Measurements from ENCODE around the gene POLR3C. TPM values are rescaled to one million over a fixed set of nuclear protein-coding genes. Genes with fewer than 3 reads are reported as not detected.

POLR3C gene
- total and polyA plus RNA-seq, 2 experiments from 2014 or later = 15.1 to 23.9 TPM

DNA sequence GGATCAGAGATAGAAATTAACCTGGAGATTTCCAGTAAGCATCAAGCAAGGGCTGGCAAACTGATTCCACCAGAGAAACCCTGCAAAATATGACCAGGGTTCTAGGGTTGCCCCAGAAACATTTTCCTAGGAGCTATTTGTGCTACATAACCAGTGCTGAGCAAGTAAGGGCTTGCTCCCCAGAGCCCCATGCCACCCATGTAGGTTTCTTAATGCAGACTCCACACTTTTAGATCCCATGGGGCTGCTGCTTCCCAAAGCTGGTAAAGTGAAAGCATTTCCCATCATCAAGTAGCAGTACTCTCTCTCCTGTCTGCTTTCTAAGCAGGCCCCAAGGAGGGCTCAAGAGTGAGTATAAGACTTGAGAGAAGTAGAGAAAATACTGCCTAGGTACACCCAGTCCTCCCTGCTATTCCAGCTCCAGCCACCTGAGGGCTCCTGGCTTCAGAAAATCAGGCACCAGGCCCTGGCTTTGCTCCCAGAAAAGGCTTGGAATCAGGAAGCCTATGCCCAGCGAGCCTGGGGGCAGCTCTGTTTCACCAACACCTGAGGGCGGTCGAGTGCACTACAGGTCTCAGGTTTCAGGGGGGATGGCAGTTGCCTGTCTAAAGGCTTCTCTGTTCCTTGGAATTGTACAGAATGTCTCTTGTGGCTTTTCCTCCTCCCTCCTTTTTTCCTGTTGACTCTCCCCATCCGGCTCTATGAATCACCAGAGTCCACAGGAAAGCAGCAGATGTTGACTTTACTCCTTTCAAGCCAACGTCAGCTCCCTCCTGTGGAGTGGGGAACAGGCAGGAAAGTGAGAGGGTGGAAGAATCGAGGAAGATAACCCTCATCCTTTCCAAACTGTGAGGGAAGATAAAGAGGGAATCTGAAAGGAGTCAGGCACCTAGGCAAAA lies 67.8 kb downstream of the POLR3C start:
- DNase-seq (ENCODE audit: low spot score) (peak; percentile 99), ATAC-seq (peak; percentile 99)
- Mint-ChIP-seq H3K4me1 (peaks cover 15% of the 10 kb centered on the region; the same call in 2 of the 3 replicates), H3K4me3 (peak overlapping the region; percentile 68), H3K27me3 (ENCODE audit: insufficient read depth, low read depth, poor library complexity) (peaks cover 15% of the 10 kb centered on the region), H3K27ac (peak overlapping the region; percentile 92), H3K9me3 (no peaks in the 10 kb centered on the region), H3K36me3 (ENCODE audit: low read depth) (no peaks in the 10 kb centered on the region)
- Histone ChIP-seq H3F3A (replicated peaks; ENCODE audit: low read depth) (no peaks in the 10 kb centered on the region), H3K36me3 (ENCODE audit: insufficient read depth) (no peaks in the 10 kb centered on the region), H3K27me3 (ENCODE audit: insufficient read depth) (no peaks in the 10 kb centered on the region), H3K27ac (ENCODE audit: low read depth) (no peak overlapping the region), H4K20me1 (replicated peaks; ENCODE audit: insufficient read depth) (no peaks in the 10 kb centered on the region), H3K4me1 (ENCODE audit: insufficient read depth) (peaks cover 15% of the 10 kb centered on the region; the same call in 1 of the 2 replicates), H3K9me2 (ENCODE audit: insufficient read depth) (no peaks in the 10 kb centered on the region), H3K79me2 (replicated peaks; ENCODE audit: insufficient read depth) (no peaks in the 10 kb centered on the region), H2AFZ (peak overlapping the region; percentile 61), H3K4me2 (peak overlapping the region; percentile 68), H3K4me3 (peak overlapping the region; percentile 41)
- no peak for TF ChIP-seq STAT1 (IDR thresholded peaks at IDR 0.05; ENCODE audit: unreplicated experiment)
- TF ChIP-seq, protein P1, sequence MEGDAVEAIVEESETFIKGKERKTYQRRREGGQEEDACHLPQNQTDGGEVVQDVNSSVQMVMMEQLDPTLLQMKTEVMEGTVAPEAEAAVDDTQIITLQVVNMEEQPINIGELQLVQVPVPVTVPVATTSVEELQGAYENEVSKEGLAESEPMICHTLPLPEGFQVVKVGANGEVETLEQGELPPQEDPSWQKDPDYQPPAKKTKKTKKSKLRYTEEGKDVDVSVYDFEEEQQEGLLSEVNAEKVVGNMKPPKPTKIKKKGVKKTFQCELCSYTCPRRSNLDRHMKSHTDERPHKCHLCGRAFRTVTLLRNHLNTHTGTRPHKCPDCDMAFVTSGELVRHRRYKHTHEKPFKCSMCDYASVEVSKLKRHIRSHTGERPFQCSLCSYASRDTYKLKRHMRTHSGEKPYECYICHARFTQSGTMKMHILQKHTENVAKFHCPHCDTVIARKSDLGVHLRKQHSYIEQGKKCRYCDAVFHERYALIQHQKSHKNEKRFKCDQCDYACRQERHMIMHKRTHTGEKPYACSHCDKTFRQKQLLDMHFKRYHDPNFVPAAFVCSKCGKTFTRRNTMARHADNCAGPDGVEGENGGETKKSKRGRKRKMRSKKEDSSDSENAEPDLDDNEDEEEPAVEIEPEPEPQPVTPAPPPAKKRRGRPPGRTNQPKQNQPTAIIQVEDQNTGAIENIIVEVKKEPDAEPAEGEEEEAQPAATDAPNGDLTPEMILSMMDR (conservative IDR thresholded peaks at IDR 0.05; ENCODE audit: low read depth in 2 of 2) = peak; percentile 91 to 97

DNA sequence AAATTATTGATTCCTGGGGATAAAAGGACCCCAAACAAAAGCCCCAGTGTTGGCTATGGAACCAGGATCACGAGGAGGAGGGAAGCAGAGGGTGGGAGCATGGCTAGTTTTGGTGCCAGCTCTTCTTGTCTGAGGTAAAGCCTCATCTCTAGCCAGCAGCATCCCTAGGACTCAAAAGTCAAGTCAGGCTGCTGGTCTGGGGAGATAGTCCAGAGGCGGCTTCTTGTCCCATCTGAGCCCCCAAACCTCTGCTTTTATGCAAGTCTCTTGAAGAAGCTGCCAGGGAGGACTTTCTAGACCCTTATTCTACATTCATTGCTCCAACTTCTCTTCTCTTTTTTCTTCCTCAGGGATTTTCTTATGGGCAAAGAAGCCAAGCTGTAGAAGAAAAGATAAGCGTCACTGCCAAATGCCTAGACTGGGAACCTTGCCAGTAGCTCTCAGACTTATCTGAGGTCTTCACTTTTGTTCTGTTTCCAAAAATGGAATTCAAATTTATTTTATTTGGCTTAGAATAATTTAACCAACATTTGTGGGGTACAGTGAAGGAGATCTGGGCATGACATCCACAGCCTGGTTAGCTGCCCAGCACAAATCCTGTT lies 68.6 kb downstream of the POLR3C start:
- no peaks in the 10 kb centered on the region for H3K27me3 ChIP-seq (ENCODE audit: insufficient read depth)
- ATAC-seq (peak; percentile 27), DNase-seq (ENCODE audit: low spot score) (no peak)
- peaks cover 10% of the 10 kb centered on the region for H3K27me3 Mint-ChIP-seq (ENCODE audit: insufficient read depth, low read depth, poor library complexity)
- peak; percentile 26 for TF ChIP-seq EZH2 (IDR thresholded peaks at IDR 0.05; ENCODE audit: low read depth, unreplicated experiment)
- TF ChIP-seq CREB1 (CRISPR knock-in tag; IDR thresholded peaks at IDR 0.05; ENCODE audit: low read depth) = no peak
- peaks cover 7% of the 10 kb centered on the region; the same call in 1 of the 2 replicates for H3K4me1 ChIP-seq (ENCODE audit: insufficient read depth)
- H4K20me1 ChIP-seq (replicated peaks; ENCODE audit: insufficient read depth) = no peaks in the 10 kb centered on the region
- H3K9me3 Mint-ChIP-seq = no peaks in the 10 kb centered on the region
- H3K36me3 Mint-ChIP-seq (ENCODE audit: low read depth) = no peaks in the 10 kb centered on the region
- H3K9me2 ChIP-seq (ENCODE audit: insufficient read depth) = no peaks in the 10 kb centered on the region
- H3K4me1 Mint-ChIP-seq = peaks cover 12% of the 10 kb centered on the region; the same call in 2 of the 3 replicates
- H3K27ac ChIP-seq (ENCODE audit: low read depth) = no peak overlapping the region
- H2AFZ ChIP-seq = peak overlapping the region; percentile 61
- peak overlapping the region; percentile 92 for H3K27ac Mint-ChIP-seq
- H3K4me3 Mint-ChIP-seq = peak overlapping the region; percentile 68
- no peaks in the 10 kb centered on the region for H3K79me2 ChIP-seq (replicated peaks; ENCODE audit: insufficient read depth)
- peak overlapping the region; percentile 41 for H3K4me3 ChIP-seq
- peak overlapping the region; percentile 68 for H3K4me2 ChIP-seq
- no peaks in the 10 kb centered on the region for H3F3A ChIP-seq (replicated peaks; ENCODE audit: low read depth)
- no peaks in the 10 kb centered on the region for H3K36me3 ChIP-seq (ENCODE audit: insufficient read depth)

Data from GM23338 (cell line).